ENCODE data around the gene LPAR3.

The LPAR3 gene

GRCh38 chr1:84929581-84929980 lies 36.6 kb upstream of the LPAR3 start:
- Histone ChIP-seq H3K4me2 (ENCODE audit: low read depth, low read length) (no peak overlapping the region), H3K4me1 (ENCODE audit: low read length) (no peaks in the 10 kb centered on the region), H3K9me3 (replicated peaks; ENCODE audit: insufficient read depth, low read length) (no peaks in the 10 kb centered on the region), H2AFZ (ENCODE audit: low read length) (no peak overlapping the region), H3K9me2 (replicated peaks; ENCODE audit: insufficient read depth, low read length) (no peaks in the 10 kb centered on the region), H3K27me3 (replicated peaks; ENCODE audit: insufficient read depth, low read length) (no peaks in the 10 kb centered on the region), H3K4me3 (ENCODE audit: low read length) (no peak overlapping the region), H3K36me3 (replicated peaks; ENCODE audit: insufficient read depth, low read length) (no peaks in the 10 kb centered on the region), H3K9ac (ENCODE audit: low read length) (no peak overlapping the region), H3K27ac (ENCODE audit: low read length) (no peak overlapping the region), H3K79me2 (ENCODE audit: low read length) (no peaks in the 10 kb centered on the region), H3F3A (ENCODE audit: insufficient read depth, low read length) (no peaks in the 10 kb centered on the region), H4K20me1 (ENCODE audit: insufficient read depth, low read length) (no peaks in the 10 kb centered on the region)
- DNase-seq = no peak
- TF ChIP-seq CTCF (IDR thresholded peaks at IDR 0.05; ENCODE audit: low read length) (no peak), EZH2 (optimal IDR thresholded peaks at IDR 0.05; ENCODE audit: low read depth, low read length) (no peak), EZH2phosphoT487 (IDR thresholded peaks at IDR 0.05; ENCODE audit: low read length) (no peak)

- H3K27me3 ChIP-seq (replicated peaks; ENCODE audit: insufficient read depth, low read length) = no peaks in the 10 kb centered on the region
- DNase-seq = no peak
- no peaks in the 10 kb centered on the region for H3K9me2 ChIP-seq (replicated peaks; ENCODE audit: insufficient read depth, low read length)
- no peak overlapping the region for H3K9ac ChIP-seq (ENCODE audit: low read length)
- H2AFZ ChIP-seq (ENCODE audit: low read length) = no peak overlapping the region
- no peaks in the 10 kb centered on the region for H3K4me1 ChIP-seq (ENCODE audit: low read length)
- no peaks in the 10 kb centered on the region for H3K9me3 ChIP-seq (replicated peaks; ENCODE audit: insufficient read depth, low read length)
- no peak overlapping the region for H3K27ac ChIP-seq (ENCODE audit: low read length)
- no peak for TF ChIP-seq EZH2phosphoT487 (IDR thresholded peaks at IDR 0.05; ENCODE audit: low read length)
- no peak for TF ChIP-seq EZH2 (optimal IDR thresholded peaks at IDR 0.05; ENCODE audit: low read depth, low read length)
- no peak for TF ChIP-seq CTCF (IDR thresholded peaks at IDR 0.05; ENCODE audit: low read length)
- H3K4me3 ChIP-seq (ENCODE audit: low read length) = no peak overlapping the region
- no peaks in the 10 kb centered on the region for H4K20me1 ChIP-seq (ENCODE audit: insufficient read depth, low read length)
- no peak overlapping the region for H3K4me2 ChIP-seq (ENCODE audit: low read depth, low read length)
- H3K36me3 ChIP-seq (replicated peaks; ENCODE audit: insufficient read depth, low read length) = no peaks in the 10 kb centered on the region
- H3F3A ChIP-seq (ENCODE audit: insufficient read depth, low read length) = no peaks in the 10 kb centered on the region
- H3K79me2 ChIP-seq (ENCODE audit: low read length) = no peaks in the 10 kb centered on the region
Observed at GRCh38 chr1:84928979-84929378, 36.0 kb upstream of the LPAR3 start.

- DNase-seq = no peak
- no peak overlapping the region for H3K4me2 ChIP-seq (ENCODE audit: low read depth, low read length)
- H3K9me2 ChIP-seq (replicated peaks; ENCODE audit: insufficient read depth, low read length) = no peaks in the 10 kb centered on the region
Observed at GRCh38 chr1:84923317-84923716, 30.3 kb upstream of the LPAR3 start.

More at GRCh38 chr1:84923317-84923716, 30.3 kb upstream of the LPAR3 start:
- Histone ChIP-seq H3K9ac (ENCODE audit: low read length) (no peak overlapping the region), H3K27ac (ENCODE audit: low read length) (no peak overlapping the region), H3K27me3 (replicated peaks; ENCODE audit: insufficient read depth, low read length) (no peaks in the 10 kb centered on the region), H3F3A (ENCODE audit: insufficient read depth, low read length) (no peaks in the 10 kb centered on the region), H4K20me1 (ENCODE audit: insufficient read depth, low read length) (no peaks in the 10 kb centered on the region), H3K36me3 (replicated peaks; ENCODE audit: insufficient read depth, low read length) (no peaks in the 10 kb centered on the region), H2AFZ (ENCODE audit: low read length) (no peak overlapping the region), H3K9me3 (replicated peaks; ENCODE audit: insufficient read depth, low read length) (no peaks in the 10 kb centered on the region), H3K4me1 (ENCODE audit: low read length) (no peaks in the 10 kb centered on the region), H3K79me2 (ENCODE audit: low read length) (no peaks in the 10 kb centered on the region), H3K4me3 (ENCODE audit: low read length) (no peak overlapping the region)
- no peak for TF ChIP-seq EZH2phosphoT487 (IDR thresholded peaks at IDR 0.05; ENCODE audit: low read length)
- TF ChIP-seq CTCF (IDR thresholded peaks at IDR 0.05; ENCODE audit: low read length) = no peak
- TF ChIP-seq EZH2 (optimal IDR thresholded peaks at IDR 0.05; ENCODE audit: low read depth, low read length) = no peak

All from MM.1S (cell line).